ENCODE measurements around the gene KCNJ10. TPM values are rescaled to one million over a fixed set of nuclear protein-coding genes. Genes with fewer than 3 reads are reported as not detected.

KCNJ10 gene
- total RNA-seq, 1 experiment from 2014 or later: 0.68 TPM

- Histone ChIP-seq H3K36me3 (ENCODE audit: control insufficient read depth, insufficient read depth, low read length) (no peaks in the 10 kb centered on the region), H3K9me3 (no peaks in the 10 kb centered on the region), H3K4me1 (peaks cover 15% of the 10 kb centered on the region), H3K4me3 (ENCODE audit: low read depth, low read length) (no peak overlapping the region), H3K27me3 (replicated peaks; ENCODE audit: control insufficient read depth, insufficient read depth, low read length) (no peaks in the 10 kb centered on the region)
- no peaks in the 10 kb centered on the region for H3K4me1 Mint-ChIP-seq (ENCODE audit: low read depth, unreplicated experiment)
- no peaks in the 10 kb centered on the region for H3K36me3 Mint-ChIP-seq (ENCODE audit: insufficient read depth, unreplicated experiment)
- ChIA-PET POLR2A (interaction anchor here (0.6 kb wide), 1 partner anchor 10 kb away, joined by 3 read pairs; no protein-coding TSS in a partner anchor), CTCF (interaction anchor here (1.8 kb wide), 1 partner anchor 21 kb away, joined by 6 read pairs; no protein-coding TSS in a partner anchor)
- H3K27ac Mint-ChIP-seq (ENCODE audit: unreplicated experiment): no peak overlapping the region
- no peak for DNase-seq
- intact Hi-C loops (cut with micrococcal nuclease; ENCODE audit: unreplicated experiment): no loop called here
- BruUV-seq (replicated peaks): no TSS peak
- H3K27me3 Mint-ChIP-seq (ENCODE audit: insufficient read depth, unreplicated experiment): peaks cover 5% of the 10 kb centered on the region
- H3K4me3 Mint-ChIP-seq (ENCODE audit: unreplicated experiment): no peak overlapping the region
- H3K9me3 Mint-ChIP-seq (ENCODE audit: unreplicated experiment): no peaks in the 10 kb centered on the region
- TF ChIP-seq, protein P1, sequence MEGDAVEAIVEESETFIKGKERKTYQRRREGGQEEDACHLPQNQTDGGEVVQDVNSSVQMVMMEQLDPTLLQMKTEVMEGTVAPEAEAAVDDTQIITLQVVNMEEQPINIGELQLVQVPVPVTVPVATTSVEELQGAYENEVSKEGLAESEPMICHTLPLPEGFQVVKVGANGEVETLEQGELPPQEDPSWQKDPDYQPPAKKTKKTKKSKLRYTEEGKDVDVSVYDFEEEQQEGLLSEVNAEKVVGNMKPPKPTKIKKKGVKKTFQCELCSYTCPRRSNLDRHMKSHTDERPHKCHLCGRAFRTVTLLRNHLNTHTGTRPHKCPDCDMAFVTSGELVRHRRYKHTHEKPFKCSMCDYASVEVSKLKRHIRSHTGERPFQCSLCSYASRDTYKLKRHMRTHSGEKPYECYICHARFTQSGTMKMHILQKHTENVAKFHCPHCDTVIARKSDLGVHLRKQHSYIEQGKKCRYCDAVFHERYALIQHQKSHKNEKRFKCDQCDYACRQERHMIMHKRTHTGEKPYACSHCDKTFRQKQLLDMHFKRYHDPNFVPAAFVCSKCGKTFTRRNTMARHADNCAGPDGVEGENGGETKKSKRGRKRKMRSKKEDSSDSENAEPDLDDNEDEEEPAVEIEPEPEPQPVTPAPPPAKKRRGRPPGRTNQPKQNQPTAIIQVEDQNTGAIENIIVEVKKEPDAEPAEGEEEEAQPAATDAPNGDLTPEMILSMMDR (IDR thresholded peaks at IDR 0.05; ENCODE audit: insufficient read depth in 1 of 2, low read depth in 1 of 2, low read length in 1 of 2, severe bottlenecking in 1 of 2, unreplicated experiment in 1 of 2): no peak
Observed at GRCh38 chr1:160064164-160064563, 5.8 kb downstream of the KCNJ10 start.

DNA sequence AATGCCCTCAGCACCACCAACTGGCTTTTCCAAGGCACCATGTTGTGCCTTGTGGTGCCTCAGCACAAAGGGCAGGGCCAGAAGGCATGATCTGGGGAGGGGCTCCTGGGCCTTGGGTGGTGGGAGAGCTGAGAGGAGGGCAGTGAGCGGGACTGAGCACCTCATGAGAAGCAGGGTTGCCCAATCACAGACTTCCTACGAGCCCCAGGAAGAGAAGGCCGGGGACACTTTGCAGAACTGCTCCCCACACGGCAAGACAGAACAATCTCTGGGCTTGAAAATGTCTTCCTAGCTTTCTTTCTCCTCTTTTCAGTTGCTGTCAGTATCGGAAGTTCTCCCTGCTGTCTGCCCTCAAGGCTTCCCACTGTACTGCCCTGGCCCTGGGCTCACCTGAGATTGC is 6.8 kb downstream of the KCNJ10 start:
- POLR2A ChIA-PET: no interaction called here
- no peaks in the 10 kb centered on the region for H3K36me3 ChIP-seq (ENCODE audit: control insufficient read depth, insufficient read depth, low read length)
- no peaks in the 10 kb centered on the region for H3K36me3 Mint-ChIP-seq (ENCODE audit: insufficient read depth, unreplicated experiment)
- H3K27me3 ChIP-seq (replicated peaks; ENCODE audit: control insufficient read depth, insufficient read depth, low read length): no peaks in the 10 kb centered on the region
- peaks cover 2% of the 10 kb centered on the region for H3K27me3 Mint-ChIP-seq (ENCODE audit: insufficient read depth, unreplicated experiment)
- CTCF ChIA-PET: interaction anchor here (1.1 to 1.8 kb wide), 2 partner anchors 22 to 55 kb away, joined by 3 to 6 read pairs; no protein-coding TSS in a partner anchor
- no TSS peak for BruUV-seq (replicated peaks)
- H3K27ac Mint-ChIP-seq (ENCODE audit: unreplicated experiment): no peak overlapping the region
- no peaks in the 10 kb centered on the region for H3K4me1 Mint-ChIP-seq (ENCODE audit: low read depth, unreplicated experiment)
- H3K9me3 Mint-ChIP-seq (ENCODE audit: unreplicated experiment): no peaks in the 10 kb centered on the region
- H3K9me3 ChIP-seq: no peaks in the 10 kb centered on the region
- peaks cover 15% of the 10 kb centered on the region for H3K4me1 ChIP-seq
- intact Hi-C loops (cut with micrococcal nuclease; ENCODE audit: unreplicated experiment): no loop called here
- TF ChIP-seq, protein P1 (IDR thresholded peaks at IDR 0.05; ENCODE audit: insufficient read depth in 1 of 2, low read depth in 1 of 2, low read length in 1 of 2, severe bottlenecking in 1 of 2, unreplicated experiment in 1 of 2): no peak
- no peak overlapping the region for H3K4me3 ChIP-seq (ENCODE audit: low read depth, low read length)
- no peak overlapping the region for H3K4me3 Mint-ChIP-seq (ENCODE audit: unreplicated experiment)
- no peak for DNase-seq

GRCh38 chr1:160062230-160062532 is 7.8 kb downstream of the KCNJ10 start:
- ChIA-PET CTCF (no interaction called here), POLR2A (no interaction called here)
- Histone ChIP-seq H3K4me1 (peaks cover 15% of the 10 kb centered on the region), H3K4me3 (ENCODE audit: low read depth, low read length) (no peak overlapping the region), H3K36me3 (ENCODE audit: control insufficient read depth, insufficient read depth, low read length) (no peaks in the 10 kb centered on the region), H3K27me3 (replicated peaks; ENCODE audit: control insufficient read depth, insufficient read depth, low read length) (no peaks in the 10 kb centered on the region), H3K9me3 (no peaks in the 10 kb centered on the region)
- H3K27me3 Mint-ChIP-seq (ENCODE audit: insufficient read depth, unreplicated experiment): peaks cover 2% of the 10 kb centered on the region
- DNase-seq: no peak
- no peaks in the 10 kb centered on the region for H3K9me3 Mint-ChIP-seq (ENCODE audit: unreplicated experiment)
- no peaks in the 10 kb centered on the region for H3K4me1 Mint-ChIP-seq (ENCODE audit: low read depth, unreplicated experiment)
- H3K4me3 Mint-ChIP-seq (ENCODE audit: unreplicated experiment): no peak overlapping the region
- TF ChIP-seq, protein P1 (IDR thresholded peaks at IDR 0.05; ENCODE audit: insufficient read depth in 1 of 2, low read depth in 1 of 2, low read length in 1 of 2, severe bottlenecking in 1 of 2, unreplicated experiment in 1 of 2): no peak
- no peak overlapping the region for H3K27ac Mint-ChIP-seq (ENCODE audit: unreplicated experiment)
- intact Hi-C loops (cut with micrococcal nuclease; ENCODE audit: unreplicated experiment): no loop called here
- BruUV-seq (replicated peaks): no TSS peak
- no peaks in the 10 kb centered on the region for H3K36me3 Mint-ChIP-seq (ENCODE audit: insufficient read depth, unreplicated experiment)
